OCI-LY7 (cell line): ENCODE results near the gene TMPRSS7. TPM values are rescaled to one million over a fixed set of nuclear protein-coding genes. Genes with fewer than 3 reads are reported as not detected.

Experiments used
- BruUV-seq: library from RNA; stranded (reverse); fragments of 400-500 nt; replicated peaks from 2 replicates; lab custom pipeline; 2021; lab: Mats Ljungman, UMichigan
- CTCF ChIA-PET: fragments of 300-600 bp; sonication (Branson Sonifier 250); formaldehyde crosslinking; loops from one replicate; lab custom pipeline; 2022; ENCODE audit warnings: antibody characterized with exemption; ENCODE audit not compliant: unreplicated experiment; lab: Charles Lee
- POLR2A ChIA-PET: fragments of 300-600 bp; sonication (Branson Sonifier 250); formaldehyde crosslinking; loops from one replicate; lab custom pipeline; 2022; ENCODE audit warnings: antibody characterized with exemption; lab: Charles Lee
- DNase-seq: peaks from one replicate; pipeline ENCODE4 v3.0.0-alpha.2; 2015; ENCODE audit warnings: low spot score
- H2AFZ ChIP-seq: fragments of 200-600 bp; sonication (generic), shearing (Covaris generic); 2 replicates; pipeline ENCODE4 v1.6.1; 2014; ENCODE audit warnings: mild to moderate bottlenecking, antibody characterized with exemption, low read length, moderate library complexity
- H3K27ac ChIP-seq: fragments of 200-600 bp; sonication (generic); 2 replicates; pipeline ENCODE4 v1.5.1; 2014; ENCODE audit warnings: mixed run types, low read depth, mild to moderate bottlenecking, moderate library complexity, low read length, inconsistent platforms; ENCODE audit not compliant: poor library complexity, severe bottlenecking
- H3K36me3 ChIP-seq: fragments of 200-600 bp; sonication (generic); 2 replicates; pipeline ENCODE4 v1.6.1; 2014; ENCODE audit warnings: mild to moderate bottlenecking, antibody characterized with exemption, low read length, moderate library complexity, mixed read lengths; ENCODE audit not compliant: insufficient read depth
- H3K4me1 ChIP-seq: fragments of 200-600 bp; sonication (generic); 2 replicates; pipeline ENCODE4 v1.5.1; 2014; ENCODE audit warnings: mild to moderate bottlenecking, low read length; ENCODE audit not compliant: insufficient read depth, poor library complexity, severe bottlenecking
- H3K4me2 ChIP-seq: fragments of 200-600 bp; sonication (generic); 2 replicates; pipeline ENCODE4 v1.6.1; 2014; ENCODE audit warnings: mild to moderate bottlenecking, low read length
- H3K4me3 ChIP-seq: fragments of 200-600 bp; sonication (generic); 2 replicates; pipeline ENCODE4 v1.5.1; 2014; ENCODE audit warnings: mild to moderate bottlenecking, low read depth, low read length; ENCODE audit not compliant: poor library complexity, severe bottlenecking
- H3K79me2 ChIP-seq: fragments of 200-600 bp; sonication (generic); 2 replicates; pipeline ENCODE4 v1.6.1; 2016; ENCODE audit warnings: low read depth, mild to moderate bottlenecking, low read length, moderate library complexity, mixed read lengths; ENCODE audit not compliant: insufficient read depth
- H3K9me2 ChIP-seq: fragments of 200-600 bp; sonication (generic); 2 replicates; pipeline ENCODE4 v1.6.1; 2016; ENCODE audit warnings: mild to moderate bottlenecking, low read length, mixed read lengths; ENCODE audit not compliant: insufficient read depth
- H3K9me3 ChIP-seq: fragments of 200-600 bp; sonication (generic); 2 replicates; pipeline ENCODE4 v1.6.1; 2014; ENCODE audit warnings: mild to moderate bottlenecking, mixed run types, low read length, mixed read lengths
- H4K20me1 ChIP-seq: fragments of 200-600 bp; sonication (generic); 2 replicates; pipeline ENCODE4 v1.6.1; 2014; ENCODE audit warnings: mild to moderate bottlenecking, antibody characterized with exemption, low read length, moderate library complexity, mixed read lengths; ENCODE audit not compliant: insufficient read depth
- CTCF ChIP-seq: fragments of 200-600 bp; sonication (generic); conservative IDR thresholded peaks from 2 replicates; pipeline ENCODE4 v1.5.1; 2014; ENCODE audit warnings: mild to moderate bottlenecking, antibody characterized with exemption, low read length, moderate library complexity, mixed read lengths
- EZH2phosphoT487 ChIP-seq: fragments of 200-600 bp; sonication (generic); IDR thresholded peaks from 2 replicates; pipeline ENCODE4 v1.6.1; 2018; ENCODE audit warnings: low read depth, borderline replicate concordance, mild to moderate bottlenecking, mixed run types, antibody characterized with exemption, low read length, moderate library complexity, mixed read lengths
- intact Hi-C: fragments of 100-400 bp; cut with micrococcal nuclease; formaldehyde crosslinking; loops from one replicate; pipeline ENCODE4 v1.10.0; 2022; ENCODE audit not compliant: unreplicated experiment
- total RNA-seq, 2 experiments: library from RNA; depleted of rRNA in 1 of 2; stranded (reverse); fragments of >200 nt in 1 of 2; shearing (Covaris generic) in 1 of 2; gene quantifications; 2 replicates each; pipeline ENCODE4 v1.2.3, GENCODE V29; 2014 to 2022

TMPRSS7 gene
- total RNA-seq, 2 experiments from 2014 or later: not detected

GRCh38 chr3:112027142-112027541 is 7.4 kb upstream of the TMPRSS7 start:
- no peaks in the 10 kb centered on the region for H3K9me3 ChIP-seq
- no peaks in the 10 kb centered on the region for H3K79me2 ChIP-seq
- H3K36me3 ChIP-seq: no peaks in the 10 kb centered on the region
- POLR2A ChIA-PET: interaction anchor here (0.7 to 0.8 kb wide), 3 partner anchors 10 to 612 kb away, joined by 3 to 4 read pairs (median 3); partner anchors contain the start of gene ABHD10
- TF ChIP-seq EZH2phosphoT487: no peak
- no peak for TF ChIP-seq CTCF
- no peak overlapping the region for H3K27ac ChIP-seq
- no peak overlapping the region for H3K4me3 ChIP-seq
- no peak for DNase-seq
- no peak overlapping the region for H2AFZ ChIP-seq
- no peaks in the 10 kb centered on the region for H3K4me1 ChIP-seq
- no peaks in the 10 kb centered on the region for H4K20me1 ChIP-seq
- no peaks in the 10 kb centered on the region for H3K9me2 ChIP-seq
- BruUV-seq: no TSS peak
- intact Hi-C loops: no loop called here
- CTCF ChIA-PET: no interaction called here
- H3K4me2 ChIP-seq: no peak overlapping the region

DNA sequence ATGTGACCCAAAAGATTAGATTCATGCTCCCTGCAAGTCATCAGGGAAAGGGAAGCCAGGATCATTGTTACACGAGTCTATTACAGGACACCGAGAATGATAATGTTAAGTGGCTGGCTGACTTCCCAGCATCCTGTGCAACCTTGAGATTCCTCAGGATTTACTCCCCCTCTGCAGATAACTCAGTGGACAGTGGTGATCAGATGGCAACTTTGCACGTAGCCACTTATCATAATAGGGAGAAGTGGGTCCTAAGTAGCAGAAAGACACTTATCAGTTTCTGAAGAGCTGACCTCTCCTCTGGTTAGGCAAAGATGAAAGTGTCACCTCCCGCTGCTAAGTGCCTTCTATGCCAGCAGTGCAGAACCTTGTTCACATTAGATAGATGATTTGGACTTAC is 6.7 kb upstream of the TMPRSS7 start:
- no peaks in the 10 kb centered on the region for H3K9me2 ChIP-seq
- H3K4me2 ChIP-seq: no peak overlapping the region
- H3K27ac ChIP-seq: no peak overlapping the region
- no peak overlapping the region for H2AFZ ChIP-seq
- CTCF ChIA-PET: no interaction called here
- intact Hi-C loops: no loop called here
- no peak for DNase-seq
- no TSS peak for BruUV-seq
- no peak overlapping the region for H3K4me3 ChIP-seq
- H3K9me3 ChIP-seq: no peaks in the 10 kb centered on the region
- no peaks in the 10 kb centered on the region for H3K4me1 ChIP-seq
- POLR2A ChIA-PET: interaction anchor here (0.6 to 0.7 kb wide), 2 partner anchors 66 to 612 kb away, joined by 3 to 4 read pairs; no protein-coding TSS in a partner anchor
- TF ChIP-seq CTCF (no peak), EZH2phosphoT487 (no peak)
- no peaks in the 10 kb centered on the region for H4K20me1 ChIP-seq
- H3K36me3 ChIP-seq: no peaks in the 10 kb centered on the region
- H3K79me2 ChIP-seq: no peaks in the 10 kb centered on the region

DNA sequence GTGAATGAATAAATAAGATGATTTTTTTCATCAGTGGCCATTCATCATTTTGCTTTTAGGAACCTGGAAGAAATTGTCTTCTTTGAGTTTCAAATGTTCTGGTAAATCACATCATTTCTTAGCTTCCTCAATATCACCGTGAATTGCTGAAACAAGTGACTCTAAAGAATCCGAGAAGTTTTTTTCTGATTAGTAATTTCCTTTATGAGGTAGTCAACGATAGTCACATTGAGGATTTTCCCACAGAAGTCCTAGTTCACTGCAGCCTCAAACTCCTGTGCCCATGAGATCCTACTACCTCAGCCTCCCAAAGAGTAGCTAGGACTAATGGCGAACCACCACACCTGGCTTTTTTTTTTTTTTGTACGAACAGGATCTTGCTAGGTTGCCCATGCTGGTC is 3.6 kb upstream of the TMPRSS7 start:
- no peaks in the 10 kb centered on the region for H3K4me1 ChIP-seq
- no peaks in the 10 kb centered on the region for H3K79me2 ChIP-seq
- TF ChIP-seq CTCF (no peak), EZH2phosphoT487 (no peak)
- no peaks in the 10 kb centered on the region for H3K9me3 ChIP-seq
- no peak overlapping the region for H3K4me3 ChIP-seq
- no peak overlapping the region for H3K27ac ChIP-seq
- BruUV-seq: no TSS peak
- H4K20me1 ChIP-seq: no peaks in the 10 kb centered on the region
- no peak overlapping the region for H3K4me2 ChIP-seq
- intact Hi-C loops: no loop called here
- H3K9me2 ChIP-seq: no peaks in the 10 kb centered on the region
- H2AFZ ChIP-seq: no peak overlapping the region
- ChIA-PET CTCF (interaction anchor here (1.7 kb wide), 1 partner anchor 12 kb away, joined by 3 read pairs; no protein-coding TSS in a partner anchor), POLR2A (interaction anchor here (0.8 kb wide), 1 partner anchor 58 kb away, joined by 3 read pairs; no protein-coding TSS in a partner anchor)
- H3K36me3 ChIP-seq: no peaks in the 10 kb centered on the region
- no peak for DNase-seq
